ENCODE measurements around the gene PAIP2B. TPM values are rescaled to one million over a fixed set of nuclear protein-coding genes. Genes with fewer than 3 reads are reported as not detected.
"Not testable (repeated sequence)": the region's sequence is repeated elsewhere in the genome, so short reads cannot be mapped to it uniquely, and the experiment has no call there.

PAIP2B gene
- total RNA-seq, 1 experiment from 2014 or later: 0.34 TPM

DNA sequence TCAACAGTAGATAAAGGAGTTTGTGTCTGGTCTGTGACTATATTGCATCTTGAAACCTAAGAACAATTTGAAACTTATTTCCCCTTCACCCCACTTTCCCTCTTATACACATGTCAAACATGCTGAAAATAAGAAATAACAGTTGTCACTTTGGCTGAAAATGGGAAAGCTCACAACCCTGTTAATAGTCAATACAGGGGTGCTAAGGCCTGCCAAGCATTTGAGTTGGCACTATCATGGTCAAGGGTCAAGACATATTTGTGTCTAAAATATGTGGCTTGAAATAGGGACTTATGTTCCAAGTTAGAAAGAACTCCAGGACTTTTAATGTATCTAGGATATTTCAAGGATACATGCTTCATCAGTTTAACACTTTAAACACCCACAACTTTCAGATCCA is 20.6 kb downstream of the PAIP2B start:
- H3K9me3 ChIP-seq (replicated peaks): no peaks in the 10 kb centered on the region
- no peak for DNase-seq (ENCODE audit: low read depth in 1 of 2, low spot score in 2 of 2)
- H3K4me3 ChIP-seq: no peak overlapping the region
- peaks cover 23% of the 10 kb centered on the region for H3K27me3 ChIP-seq (replicated peaks)
- no peak overlapping the region for H3K27ac ChIP-seq
- no peaks in the 10 kb centered on the region for H3K4me1 ChIP-seq (replicated peaks)
- H3K36me3 ChIP-seq: no peaks in the 10 kb centered on the region

DNA sequence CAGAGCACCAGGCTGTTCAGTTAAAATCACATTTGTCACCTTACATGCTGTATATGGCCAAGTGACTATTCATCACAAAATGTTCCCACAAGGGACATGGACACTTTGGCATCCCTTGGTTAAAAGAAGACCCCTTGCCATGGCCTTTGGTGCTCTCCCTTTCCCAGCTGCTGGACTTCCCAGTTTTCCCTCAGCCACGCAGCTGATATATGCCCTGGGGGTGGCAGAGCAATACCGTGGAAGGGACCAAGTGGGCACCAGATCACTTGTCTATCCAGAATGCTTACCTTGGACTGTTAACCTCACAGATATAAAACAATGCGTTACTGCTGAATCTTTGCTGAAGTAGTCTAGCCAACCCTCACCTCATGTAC is 35.3 kb downstream of the PAIP2B start:
- DNase-seq (ENCODE audit: low read depth in 1 of 2, low spot score in 2 of 2): no peak
- H3K4me3 ChIP-seq: no peak overlapping the region
- H3K36me3 ChIP-seq: no peaks in the 10 kb centered on the region
- H3K9me3 ChIP-seq (replicated peaks): no peaks in the 10 kb centered on the region
- no peaks in the 10 kb centered on the region for H3K4me1 ChIP-seq (replicated peaks)
- peaks cover 7% of the 10 kb centered on the region; the same call in 1 of the 2 replicates for H3K27me3 ChIP-seq (replicated peaks)
- no peak overlapping the region for H3K27ac ChIP-seq

DNA sequence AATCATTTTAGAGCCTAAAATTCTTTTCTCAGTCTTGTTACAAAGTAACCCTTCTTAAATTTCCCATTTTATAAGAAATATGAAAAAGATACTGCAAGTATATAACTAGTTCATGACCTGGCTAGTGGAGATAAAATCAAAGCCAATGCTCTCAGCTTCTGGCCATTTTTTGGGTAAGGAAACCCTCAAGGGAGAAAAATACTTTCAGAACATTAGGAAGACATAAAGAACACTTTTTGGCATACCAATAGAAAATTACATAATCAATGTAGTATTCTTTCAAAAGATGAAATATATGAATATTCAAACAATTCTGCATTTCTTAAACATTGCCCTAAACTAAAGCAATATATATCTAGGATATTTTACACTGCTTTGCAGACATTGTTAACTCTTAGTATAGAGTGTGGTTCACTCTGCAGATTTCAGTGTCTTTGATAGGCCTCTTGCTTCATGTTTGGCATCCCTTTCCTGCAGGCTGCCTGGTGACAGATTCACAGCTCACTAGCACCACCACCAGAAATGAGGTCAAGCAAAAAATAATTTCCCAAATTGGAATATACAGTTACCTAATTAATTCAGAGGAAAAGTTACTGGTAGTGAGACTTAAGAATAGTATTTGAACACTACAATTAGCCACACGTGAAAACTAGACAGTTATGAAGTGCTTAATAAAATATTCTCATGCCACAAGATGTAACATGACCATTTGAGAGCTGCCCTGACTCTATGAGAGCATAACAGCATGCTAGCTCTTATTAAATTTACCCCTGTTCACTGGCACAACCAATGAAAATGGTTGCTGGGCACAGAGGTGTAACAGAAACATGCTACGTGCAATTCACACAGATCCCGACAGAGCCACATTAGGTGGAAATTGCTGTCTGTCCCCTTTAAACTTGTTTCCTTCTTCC is 36.0 kb downstream of the PAIP2B start:
- DNase-seq (ENCODE audit: low read depth in 1 of 2, low spot score in 2 of 2): no peak
- H3K4me1 ChIP-seq (replicated peaks): no peaks in the 10 kb centered on the region
- no peaks in the 10 kb centered on the region for H3K9me3 ChIP-seq (replicated peaks)
- H3K27me3 ChIP-seq (replicated peaks): peaks cover 7% of the 10 kb centered on the region; the same call in 1 of the 2 replicates
- H3K36me3 ChIP-seq: no peaks in the 10 kb centered on the region
- H3K27ac ChIP-seq: no peak overlapping the region
- H3K4me3 ChIP-seq: no peak overlapping the region

DNA sequence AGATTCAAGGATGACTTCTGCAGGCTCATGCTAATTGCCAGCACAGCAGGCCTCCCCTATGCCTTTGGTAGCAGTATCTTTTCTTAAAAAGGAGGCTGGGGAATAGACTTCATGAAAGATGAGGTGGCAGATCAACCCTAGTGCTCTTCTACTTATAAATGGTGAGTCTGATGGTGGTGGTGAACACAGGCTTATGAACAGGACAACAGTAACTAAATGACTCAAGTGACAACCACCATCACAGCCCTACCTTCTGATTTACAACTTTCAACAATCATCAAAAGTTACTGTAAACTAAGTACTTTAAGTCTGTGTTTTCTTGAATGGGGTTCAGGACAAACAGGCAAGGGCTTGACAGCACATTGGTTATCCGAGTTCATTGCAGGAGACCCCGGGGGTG is 39.3 kb downstream of the PAIP2B start:
- Histone ChIP-seq H3K36me3 (no peaks in the 10 kb centered on the region), H3K27ac (no peak overlapping the region), H3K27me3 (replicated peaks) (peaks cover 7% of the 10 kb centered on the region; the same call in 1 of the 2 replicates), H3K4me1 (replicated peaks) (no peaks in the 10 kb centered on the region), H3K9me3 (replicated peaks) (no peaks in the 10 kb centered on the region), H3K4me3 (no peak overlapping the region)
- no peak for DNase-seq (ENCODE audit: low read depth in 1 of 2, low spot score in 2 of 2)

DNA sequence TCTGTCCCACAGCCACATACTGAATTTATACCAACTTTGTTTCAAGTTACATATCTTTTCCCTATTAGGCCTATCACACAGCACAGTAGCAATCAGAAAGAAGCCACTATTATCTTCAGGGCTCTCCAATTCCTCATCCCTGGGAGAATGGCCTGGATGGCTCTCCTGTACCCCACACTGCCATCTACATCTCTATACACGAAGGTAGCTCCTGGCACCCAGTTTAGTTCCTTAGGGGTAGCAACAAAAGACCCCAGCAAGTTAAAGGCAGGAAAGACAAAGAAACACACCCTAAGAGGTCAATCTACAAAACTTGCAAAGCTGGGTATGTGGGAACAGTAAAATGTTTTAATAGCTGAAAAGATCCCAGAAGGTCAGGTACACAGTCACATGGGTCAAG is 39.9 kb downstream of the PAIP2B start:
- Histone ChIP-seq H3K4me3 (no peak overlapping the region), H3K27me3 (replicated peaks) (peaks cover 12% of the 10 kb centered on the region; the same call in 1 of the 2 replicates), H3K36me3 (no peaks in the 10 kb centered on the region), H3K9me3 (replicated peaks) (no peaks in the 10 kb centered on the region), H3K27ac (no peak overlapping the region), H3K4me1 (replicated peaks) (no peaks in the 10 kb centered on the region)
- no peak for DNase-seq (ENCODE audit: low read depth in 1 of 2, low spot score in 2 of 2)

DNA sequence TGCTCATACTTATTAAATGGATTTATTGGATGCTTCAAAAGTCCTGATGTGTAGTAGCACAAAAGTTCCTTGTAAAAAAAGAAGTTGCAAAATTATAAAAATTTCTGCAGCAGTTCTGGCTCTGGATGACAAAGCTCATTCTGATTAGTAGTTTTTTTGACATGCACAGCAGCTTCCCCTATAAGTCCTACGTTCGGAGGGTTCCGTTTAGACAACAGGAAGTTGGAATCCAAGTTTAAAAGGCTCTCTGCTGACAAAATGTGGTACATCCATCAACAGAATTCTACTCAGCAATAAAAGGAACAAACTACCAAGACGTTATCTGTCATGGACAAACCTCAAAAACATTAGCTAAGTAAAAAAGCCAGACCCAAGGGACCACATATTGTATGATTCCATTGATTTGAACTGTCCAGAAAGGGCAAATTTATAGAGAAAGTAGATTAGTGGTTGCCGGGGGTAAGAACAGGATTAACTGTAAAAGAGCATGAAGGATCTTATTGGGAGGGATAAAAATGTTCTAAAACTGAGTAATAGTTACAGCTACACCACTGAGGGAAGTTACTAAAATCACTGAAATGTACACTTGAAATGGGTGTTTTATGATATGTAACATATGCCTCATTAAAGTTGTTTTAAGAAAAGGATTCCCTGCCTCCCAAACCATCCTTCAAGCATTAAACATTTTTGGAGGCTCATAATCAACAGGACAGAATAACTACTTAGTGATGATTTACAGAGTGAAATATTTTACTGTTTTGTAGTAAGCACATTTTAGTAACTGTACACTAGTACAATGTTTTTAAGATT is 43.4 kb downstream of the PAIP2B start:
- H3K27me3 ChIP-seq (replicated peaks); DNase-seq (ENCODE audit: low read depth in 1 of 2, low spot score in 2 of 2); H3K27ac ChIP-seq; H3K36me3 ChIP-seq; H3K9me3 ChIP-seq (replicated peaks); H3K4me3 ChIP-seq; H3K4me1 ChIP-seq (replicated peaks): not testable (repeated sequence)

DNA sequence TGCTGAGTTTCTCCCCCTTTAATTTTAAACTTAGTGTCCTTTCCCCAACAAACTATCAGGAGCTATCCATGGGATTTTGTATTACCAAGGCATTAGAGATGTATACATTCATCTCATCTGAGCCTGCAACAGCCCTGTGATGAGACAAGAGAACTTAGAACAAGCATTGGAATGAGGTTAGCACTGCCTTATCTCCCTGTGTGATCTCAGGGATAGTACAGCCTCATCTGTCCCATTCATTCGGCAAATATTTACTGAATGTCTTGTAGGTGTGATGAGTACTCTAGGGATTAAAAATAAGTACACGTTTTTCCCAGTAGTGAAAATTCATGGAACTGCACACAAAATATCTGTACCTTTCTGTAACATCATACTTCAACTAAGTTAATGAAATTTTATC is 45.6 kb downstream of the PAIP2B start:
- Histone ChIP-seq H3K9me3 (replicated peaks) (no peaks in the 10 kb centered on the region), H3K27ac (no peak overlapping the region), H3K36me3 (no peaks in the 10 kb centered on the region), H3K4me1 (replicated peaks) (no peaks in the 10 kb centered on the region), H3K4me3 (no peak overlapping the region), H3K27me3 (replicated peaks) (peaks cover 6% of the 10 kb centered on the region)
- DNase-seq (ENCODE audit: low read depth in 1 of 2, low spot score in 2 of 2): no peak

DNA sequence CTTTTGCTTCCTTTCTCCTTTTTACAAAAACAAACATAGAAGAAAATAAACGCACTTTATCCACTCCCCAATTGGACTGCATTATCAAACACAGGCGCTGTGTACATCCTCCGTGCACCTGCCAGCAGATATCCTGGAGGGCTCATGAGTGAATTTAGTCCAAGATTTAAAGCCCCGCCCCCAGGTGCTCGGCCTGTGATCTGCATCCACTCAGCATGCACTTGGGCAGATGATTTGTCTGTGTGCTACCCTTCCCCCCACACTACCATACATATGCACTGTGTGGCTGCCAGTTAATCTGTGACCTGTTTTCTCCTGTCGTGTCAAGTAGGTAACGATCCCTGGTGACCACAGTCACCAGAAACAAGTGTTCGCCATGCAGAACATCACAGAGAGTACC is 48.1 kb downstream of the PAIP2B start:
- H3K9me3 ChIP-seq (replicated peaks); H3K27ac ChIP-seq; H3K36me3 ChIP-seq; H3K4me3 ChIP-seq; H3K27me3 ChIP-seq (replicated peaks); H3K4me1 ChIP-seq (replicated peaks); DNase-seq (ENCODE audit: low read depth in 1 of 2, low spot score in 2 of 2): not testable (repeated sequence)

DNA sequence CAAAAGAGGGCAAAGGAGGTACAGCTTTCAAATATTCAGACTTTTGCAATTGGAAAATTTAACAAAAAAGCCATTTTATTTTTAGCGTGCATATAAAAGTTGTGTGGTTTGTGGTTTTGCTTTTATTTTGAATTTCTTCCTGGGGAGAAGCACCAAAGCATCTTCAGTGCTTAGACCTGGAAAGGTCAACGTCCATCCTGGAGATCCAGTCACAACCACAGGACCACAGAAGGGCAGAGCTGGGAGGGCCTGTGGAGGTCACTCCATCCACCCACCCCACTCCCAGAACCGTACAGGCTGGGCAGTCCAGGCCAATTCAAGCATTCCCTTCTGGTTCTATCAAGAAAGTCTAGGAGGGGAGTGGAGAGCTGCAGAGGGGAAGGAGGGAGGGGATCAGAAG is 52.7 kb downstream of the PAIP2B start:
- Histone ChIP-seq H3K9me3 (replicated peaks) (no peaks in the 10 kb centered on the region), H3K4me3 (no peak overlapping the region), H3K27ac (no peak overlapping the region), H3K4me1 (replicated peaks) (no peaks in the 10 kb centered on the region), H3K27me3 (replicated peaks) (no peaks in the 10 kb centered on the region; the same call in none of the 2 replicates), H3K36me3 (no peaks in the 10 kb centered on the region)
- no peak for DNase-seq (ENCODE audit: low read depth in 1 of 2, low spot score in 2 of 2)

DNA sequence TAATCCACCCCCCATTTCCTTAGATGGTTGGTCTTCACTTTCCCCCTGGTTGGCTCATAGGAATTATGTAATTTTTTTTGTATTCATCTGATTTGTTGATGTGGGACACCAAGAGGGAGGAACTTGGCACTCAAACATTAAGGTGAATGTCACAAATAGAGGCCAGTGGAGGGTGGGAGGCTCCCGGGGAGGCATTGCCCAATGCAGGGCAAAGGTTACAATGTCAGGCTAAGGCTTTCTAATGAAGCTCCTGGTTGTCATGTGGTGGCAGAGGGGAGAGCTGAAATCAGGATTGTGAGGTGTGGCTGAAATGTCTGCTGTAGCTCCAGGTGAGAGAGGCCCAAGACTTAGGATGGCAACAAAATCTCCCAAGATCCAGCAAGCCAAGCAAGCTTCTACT is 53.8 kb downstream of the PAIP2B start:
- no peaks in the 10 kb centered on the region for H3K9me3 ChIP-seq (replicated peaks)
- DNase-seq (ENCODE audit: low read depth in 1 of 2, low spot score in 2 of 2): no peak
- H3K27ac ChIP-seq: no peak overlapping the region
- H3K27me3 ChIP-seq (replicated peaks): no peaks in the 10 kb centered on the region; the same call in 1 of the 2 replicates
- no peaks in the 10 kb centered on the region for H3K4me1 ChIP-seq (replicated peaks)
- H3K36me3 ChIP-seq: no peaks in the 10 kb centered on the region
- H3K4me3 ChIP-seq: no peak overlapping the region

DNA sequence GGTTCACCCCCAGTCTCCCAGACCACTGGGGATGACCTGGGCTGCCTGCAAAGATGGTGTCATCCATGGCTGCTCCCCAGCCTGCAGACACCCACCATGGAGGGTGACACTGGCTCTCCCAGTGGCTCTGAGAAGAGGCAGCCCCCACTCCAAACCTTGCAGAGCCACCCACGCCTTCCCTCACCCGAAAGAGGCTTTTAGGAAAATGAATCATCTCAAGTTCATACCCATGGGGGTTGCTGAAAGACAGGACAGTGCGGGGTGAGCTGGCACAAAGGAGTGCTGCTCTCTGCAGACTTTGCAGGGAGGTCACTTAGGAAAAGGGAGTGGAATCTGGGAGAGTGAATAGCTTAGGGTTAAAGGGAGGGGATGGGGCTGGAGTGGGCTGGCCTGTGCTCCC is 60.1 kb downstream of the PAIP2B start:
- H3K4me3 ChIP-seq: no peak overlapping the region
- no peak overlapping the region for H3K27ac ChIP-seq
- no peaks in the 10 kb centered on the region for H3K36me3 ChIP-seq
- H3K9me3 ChIP-seq (replicated peaks): no peaks in the 10 kb centered on the region
- no peaks in the 10 kb centered on the region for H3K4me1 ChIP-seq (replicated peaks)
- no peaks in the 10 kb centered on the region for H3K27me3 ChIP-seq (replicated peaks)
- DNase-seq (ENCODE audit: low read depth in 1 of 2, low spot score in 2 of 2): no peak

DNA sequence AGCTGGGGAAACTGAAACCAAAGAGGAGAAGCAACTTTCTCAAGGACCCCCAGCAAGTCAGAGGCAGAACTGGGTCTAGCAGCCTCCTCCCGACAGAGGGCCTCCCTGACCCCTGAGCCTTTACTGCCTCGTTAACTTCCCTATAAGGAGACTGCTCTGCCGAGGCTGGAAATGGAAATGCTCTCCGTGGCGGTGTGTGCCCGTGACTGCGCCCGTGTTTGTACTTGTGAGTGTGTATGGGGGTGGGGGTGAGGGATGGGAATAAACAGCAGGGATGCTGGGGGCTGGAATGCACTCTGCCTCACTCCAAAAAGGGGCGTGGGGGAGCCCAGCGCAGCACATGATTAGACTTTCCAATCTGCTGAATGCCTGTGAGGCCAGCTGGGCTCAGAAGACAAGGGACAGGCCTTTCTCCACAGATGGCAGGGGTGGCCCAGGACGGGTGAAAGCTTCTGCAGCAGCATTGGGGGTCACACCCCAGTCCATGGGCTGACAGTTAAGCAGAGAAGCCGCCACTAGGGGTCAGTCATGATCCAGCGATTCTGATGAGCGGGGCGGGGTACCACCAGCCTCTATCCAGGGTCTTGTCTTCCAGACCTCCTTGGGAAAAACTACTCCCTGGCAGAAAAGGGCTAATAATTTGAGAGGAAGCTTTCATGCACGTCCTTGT is 69.6 kb downstream of the PAIP2B start:
- no peak overlapping the region for H3K27ac ChIP-seq
- no peaks in the 10 kb centered on the region for H3K9me3 ChIP-seq (replicated peaks)
- H3K27me3 ChIP-seq (replicated peaks): no peaks in the 10 kb centered on the region
- no peaks in the 10 kb centered on the region for H3K36me3 ChIP-seq
- DNase-seq (ENCODE audit: low read depth in 1 of 2, low spot score in 2 of 2): peak in 1 of 2 experiments; percentile 51
- no peak overlapping the region for H3K4me3 ChIP-seq
- no peaks in the 10 kb centered on the region for H3K4me1 ChIP-seq (replicated peaks)

DNA sequence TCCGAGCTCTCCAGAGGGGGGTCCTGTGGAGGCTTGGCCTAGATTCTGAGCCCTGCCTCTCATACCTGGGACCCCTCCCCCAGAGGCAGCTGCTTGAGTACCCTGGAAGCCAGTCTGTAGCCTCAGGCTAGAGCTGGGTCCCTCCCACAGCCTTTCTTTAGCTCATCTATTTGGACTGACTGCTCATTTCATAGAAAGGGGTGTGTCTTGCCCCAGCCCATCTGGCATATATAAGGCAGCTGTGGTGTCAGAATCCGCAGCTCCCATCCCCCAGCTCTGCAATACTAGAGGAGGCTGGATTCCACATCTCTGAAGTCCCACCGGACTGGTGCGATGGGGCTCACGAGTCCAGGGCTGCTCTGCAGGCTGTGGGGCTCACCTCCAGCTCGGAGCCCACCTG is 70.3 kb downstream of the PAIP2B start:
- Histone ChIP-seq H3K27me3 (replicated peaks) (no peaks in the 10 kb centered on the region), H3K4me3 (no peak overlapping the region)

DNA sequence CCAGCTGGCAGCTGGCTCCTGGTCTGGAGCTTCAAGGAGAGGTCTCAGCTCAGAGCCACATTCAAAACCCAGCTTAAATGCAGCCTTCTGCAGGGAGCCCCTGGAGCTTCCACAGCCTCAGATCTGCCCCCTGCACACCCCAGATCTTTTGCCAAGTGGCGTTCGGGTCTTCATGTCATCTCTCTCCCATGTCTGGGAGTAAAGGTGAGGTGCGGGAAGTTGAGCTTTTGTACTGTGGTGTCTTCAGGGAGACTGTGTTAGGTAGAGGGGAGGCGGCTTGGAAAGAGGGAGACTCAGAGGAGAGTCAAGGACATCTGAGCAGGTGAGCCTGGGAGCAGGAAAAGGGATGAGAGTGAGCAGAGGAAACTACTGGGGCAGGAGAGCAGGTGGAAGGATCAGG is 71.1 kb downstream of the PAIP2B start:
- no peak overlapping the region for H3K27ac ChIP-seq
- no peak for DNase-seq (ENCODE audit: low read depth in 1 of 2, low spot score in 2 of 2)
- no peaks in the 10 kb centered on the region for H3K4me1 ChIP-seq (replicated peaks)
- no peaks in the 10 kb centered on the region for H3K27me3 ChIP-seq (replicated peaks)
- no peak overlapping the region for H3K4me3 ChIP-seq
- no peaks in the 10 kb centered on the region for H3K9me3 ChIP-seq (replicated peaks)
- H3K36me3 ChIP-seq: peaks cover 5% of the 10 kb centered on the region; the same call in 1 of the 2 replicates

More for the DNA sequence above, 70.3 kb downstream of the PAIP2B start:
- no peaks in the 10 kb centered on the region for H3K4me1 ChIP-seq (replicated peaks)
- no peaks in the 10 kb centered on the region for H3K9me3 ChIP-seq (replicated peaks)
- H3K36me3 ChIP-seq: no peaks in the 10 kb centered on the region
- H3K27ac ChIP-seq: no peak overlapping the region
- no peak for DNase-seq (ENCODE audit: low read depth in 1 of 2, low spot score in 2 of 2)
